A549 (cell line): Measurements from ENCODE around the gene NUP210.

Source experiments
- CHD2 ChIP-seq: fragments of 150-350 bp; IDR thresholded peaks from 2 replicates; pipeline ENCODE4 v1.6.1; 2014; ENCODE audit warnings: low read length; ENCODE audit not compliant: partially characterized antibody
- CTCF ChIP-seq: fragments of >200 bp; sonication (Bioruptor Twin); formaldehyde crosslinking; IDR thresholded peaks from 3 replicates; pipeline ENCODE4 v1.5.1; 2016
- ESRRA ChIP-seq: fragments of 150-350 bp; IDR thresholded peaks from 2 replicates; pipeline ENCODE4 v1.6.1; 2014; ENCODE audit warnings: mild to moderate bottlenecking, low read length, borderline replicate concordance
- HOXA7 ChIP-seq: fragments of 250-450 bp; sonication (Bioruptor Pico); IDR thresholded peaks from 2 replicates; pipeline ENCODE4 v1.5.0; 2020; ENCODE audit warnings: mild to moderate bottlenecking, moderate library complexity
- MYC ChIP-seq: IDR thresholded peaks from 2 replicates; pipeline ENCODE4 v1.6.1; 2012; ENCODE audit warnings: mild to moderate bottlenecking, inconsistent platforms, low read length, improper control_type of control experiment, borderline replicate concordance
- POLR2A ChIP-seq: IDR thresholded peaks from 2 replicates; pipeline ENCODE4 v1.6.1; 2012; ENCODE audit warnings: mild to moderate bottlenecking, low read length
- RCOR1 ChIP-seq: fragments of 150-350 bp; IDR thresholded peaks from 2 replicates; pipeline ENCODE4 v1.6.1; 2014; ENCODE audit warnings: antibody characterized with exemption, low read length, low read depth
- REST ChIP-seq: fragments of 200-600 bp; sonication (generic); IDR thresholded peaks from 2 replicates; pipeline ENCODE4 v1.6.1; 2016; ENCODE audit warnings: antibody characterized with exemption, mild to moderate bottlenecking, moderate library complexity
- RFX5 ChIP-seq: fragments of 450-650 bp; IDR thresholded peaks from 2 replicates; pipeline ENCODE4 v1.7.1; 2014; ENCODE audit warnings: antibody characterized with exemption, mild to moderate bottlenecking, moderate library complexity
- SREBF2 ChIP-seq: fragments of 450-650 bp; IDR thresholded peaks from 2 replicates; pipeline ENCODE4 v1.6.1; 2014; ENCODE audit warnings: mild to moderate bottlenecking, moderate library complexity
- ZNF302 ChIP-seq: fragments of 250-450 bp; sonication (Bioruptor Pico); IDR thresholded peaks from 2 replicates; pipeline ENCODE4 v1.9.0; 2021; ENCODE audit warnings: inconsistent platforms, mild to moderate bottlenecking, moderate library complexity
- TF ChIP-seq, protein P1 (sequence below): IDR thresholded peaks from 2 replicates; pipeline ENCODE4 v1.6.1; 2012; ENCODE audit warnings: low read depth, borderline replicate concordance

DNA sequence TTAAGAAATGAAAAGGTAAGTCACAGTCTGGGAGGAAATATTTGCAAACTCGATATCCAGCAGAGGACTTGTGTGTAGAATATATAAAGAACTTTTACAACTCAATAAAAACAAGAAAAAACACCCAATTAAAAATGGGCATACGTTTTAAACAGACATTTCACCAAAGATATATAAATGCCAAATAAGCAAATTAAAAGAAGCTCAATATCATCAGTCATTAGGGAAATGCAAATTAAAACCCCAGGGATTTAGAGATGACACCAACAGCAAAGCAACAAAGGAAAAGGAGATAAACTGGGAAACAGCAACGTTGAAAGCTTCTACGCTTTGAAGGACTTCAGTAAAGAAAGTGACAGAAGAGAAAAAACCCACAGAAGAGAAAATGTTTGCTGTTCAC is 132.3 kb downstream of the NUP210 start:
- no peak for TF ChIP-seq CTCF
- no peak for TF ChIP-seq SREBF2
- no peak for TF ChIP-seq RCOR1
- no peak for TF ChIP-seq MYC
- no peak for TF ChIP-seq REST
- TF ChIP-seq POLR2A = no peak
- TF ChIP-seq HOXA7 (CRISPR knock-in tag) = no peak
- no peak for TF ChIP-seq ESRRA
- no peak for TF ChIP-seq RFX5
- TF ChIP-seq, protein P1, sequence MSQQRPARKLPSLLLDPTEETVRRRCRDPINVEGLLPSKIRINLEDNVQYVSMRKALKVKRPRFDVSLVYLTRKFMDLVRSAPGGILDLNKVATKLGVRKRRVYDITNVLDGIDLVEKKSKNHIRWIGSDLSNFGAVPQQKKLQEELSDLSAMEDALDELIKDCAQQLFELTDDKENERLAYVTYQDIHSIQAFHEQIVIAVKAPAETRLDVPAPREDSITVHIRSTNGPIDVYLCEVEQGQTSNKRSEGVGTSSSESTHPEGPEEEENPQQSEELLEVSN = no peak
- no peak for TF ChIP-seq CHD2
- TF ChIP-seq ZNF302 (CRISPR knock-in tag) = no peak
